ENCODE measurements around the gene CDH13. TPM values are rescaled to one million over a fixed set of nuclear protein-coding genes. Genes with fewer than 3 reads are reported as not detected.

The CDH13 gene
- total and polyA plus RNA-seq, 7 donors = 6.1 to 30.7 (median 22.8) TPM

GRCh38 chr16:82754716-82755513 lies 128.1 kb downstream of the CDH13 start:
- no peak for DNase-seq
- no peaks in the 10 kb centered on the region for H3K9me3 ChIP-seq
- H3K27me3 ChIP-seq (ENCODE audit: insufficient read depth in 3 of 3, low read length in 2 of 3) = no peaks in the 10 kb centered on the region
- no peak for TF ChIP-seq CTCF (IDR thresholded peaks at IDR 0.05)
- WGBS, 3 donors = 77 to 88% (median 88%) methylated on average over 3 of the region's 3 CpGs
- intact Hi-C loops (cut with DNase I) = no loop called here
- H3K27ac ChIP-seq = peak overlapping the region; percentile 56
- H3K4me1 ChIP-seq = peaks cover 28% of the 10 kb centered on the region
- peak in 2 of 4 donors; percentile 65 to 66 for ATAC-seq
- H3K36me3 ChIP-seq (ENCODE audit: insufficient read depth in 1 of 2, low read depth in 1 of 2) = no peaks in the 10 kb centered on the region
- no peak overlapping the region for H3K4me3 ChIP-seq

DNA sequence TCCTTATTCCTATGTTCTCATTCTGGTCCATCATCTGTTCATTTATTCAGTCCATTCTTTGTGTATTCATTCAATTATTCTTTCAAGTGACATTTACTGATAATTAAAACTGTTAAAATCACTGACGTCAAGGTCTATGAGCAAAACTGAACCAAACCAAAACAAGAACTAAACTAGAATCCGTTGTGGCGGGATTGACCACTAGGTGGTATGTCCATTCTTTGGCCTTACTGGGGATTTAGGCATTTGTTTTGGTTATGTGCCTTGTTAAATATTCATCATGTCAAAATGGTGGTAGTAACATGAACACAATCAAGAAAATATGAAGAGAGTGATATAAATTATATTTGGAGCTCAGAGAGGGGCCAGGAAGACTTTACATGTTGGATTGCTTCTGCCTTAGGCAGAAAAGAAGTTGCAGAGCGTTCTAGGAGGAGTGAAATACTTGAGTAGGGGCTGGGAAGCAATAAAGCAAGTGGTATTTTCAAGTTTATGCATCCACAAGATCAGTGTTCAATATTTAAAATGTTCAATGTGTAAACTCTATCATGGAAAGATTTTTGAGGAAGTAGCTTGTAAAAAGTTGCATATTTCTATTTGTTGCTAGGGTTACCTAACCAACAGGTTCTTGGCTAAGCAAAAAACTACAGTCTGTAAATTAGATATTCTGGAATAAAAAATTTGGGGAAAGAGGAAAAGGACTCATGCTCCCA lies 129.0 kb downstream of the CDH13 start:
- DNase-seq (no peak), ATAC-seq (no peak)
- intact Hi-C loops (cut with DNase I) = no loop called here
- no peak for TF ChIP-seq CTCF (IDR thresholded peaks at IDR 0.05)
- no peaks in the 10 kb centered on the region for H3K36me3 ChIP-seq (ENCODE audit: insufficient read depth in 1 of 2, low read depth in 1 of 2)
- no peak overlapping the region for H3K4me3 ChIP-seq
- H3K4me1 ChIP-seq = peaks cover 34% of the 10 kb centered on the region
- WGBS, 3 donors = 87 to 94% (median 91%) methylated on average over 4 of the region's 4 CpGs
- no peaks in the 10 kb centered on the region for H3K9me3 ChIP-seq
- no peaks in the 10 kb centered on the region for H3K27me3 ChIP-seq (ENCODE audit: insufficient read depth in 3 of 3, low read length in 2 of 3)
- peak overlapping the region; percentile 30 for H3K27ac ChIP-seq

- no peak for DNase-seq
- WGBS, 3 donors = 55 to 64% (median 55%) methylated on average over 3 of the region's 3 CpGs
- Histone ChIP-seq H3K36me3 (ENCODE audit: insufficient read depth in 1 of 2, low read depth in 1 of 2) (no peaks in the 10 kb centered on the region), H3K9me3 (no peaks in the 10 kb centered on the region), H3K4me3 (no peak overlapping the region), H3K27ac (peak overlapping the region; percentile 30), H3K4me1 (peaks cover 39% of the 10 kb centered on the region), H3K27me3 (ENCODE audit: insufficient read depth in 3 of 3, low read length in 2 of 3) (no peaks in the 10 kb centered on the region)
- intact Hi-C loops (cut with DNase I) = no loop called here
- TF ChIP-seq CTCF (IDR thresholded peaks at IDR 0.05) = no peak
- ATAC-seq = peak in 1 of 4 donors; percentile 65
These were observed 129.5 kb downstream of the CDH13 start for GRCh38 chr16:82756283-82756599.

DNA sequence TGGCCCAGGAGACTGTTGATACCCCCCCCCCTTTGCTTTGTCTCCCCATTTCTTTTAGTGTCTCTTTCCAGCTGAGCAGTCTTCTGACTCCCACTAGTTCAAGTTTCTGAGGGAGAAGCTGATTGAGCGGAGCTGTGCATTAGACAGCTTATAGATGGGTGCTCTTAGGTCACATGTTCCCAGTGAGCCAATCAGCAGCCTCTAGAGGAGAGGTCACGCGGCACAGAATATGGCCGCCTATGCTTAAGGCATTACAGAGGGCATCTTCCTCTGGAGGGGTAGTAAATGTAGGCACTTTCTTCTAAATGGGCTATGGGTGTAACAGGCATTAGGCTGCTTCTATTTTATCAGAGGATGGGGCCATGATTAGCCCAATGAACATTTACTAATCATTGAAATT lies 131.6 kb downstream of the CDH13 start:
- no peak for TF ChIP-seq CTCF (IDR thresholded peaks at IDR 0.05)
- Histone ChIP-seq H3K27ac (no peak overlapping the region), H3K27me3 (ENCODE audit: insufficient read depth in 3 of 3, low read length in 2 of 3) (no peaks in the 10 kb centered on the region), H3K4me3 (no peak overlapping the region), H3K9me3 (no peaks in the 10 kb centered on the region), H3K36me3 (ENCODE audit: insufficient read depth in 1 of 2, low read depth in 1 of 2) (no peaks in the 10 kb centered on the region), H3K4me1 (peaks cover 51% of the 10 kb centered on the region)
- 97% methylated on average over 4 of the region's 4 CpGs for WGBS, 3 donors
- DNase-seq (no peak), ATAC-seq (no peak)
- intact Hi-C loops (cut with DNase I) = no loop called here

Measured in psoas muscle (tissue), 8 donors.